Stimulated activated CD4-positive, alpha-beta T cell treated with anti-CD3 and anti-CD28 coated beads, Interleukin-4, amount 100 ng/mL, for 24 hours (primary cell): ENCODE data around the gene TEAD4.

Source experiments
- DNase-seq: peaks from one replicate; pipeline ENCODE4 v3.0.0-alpha.2; 2020

The TEAD4 gene

DNA sequence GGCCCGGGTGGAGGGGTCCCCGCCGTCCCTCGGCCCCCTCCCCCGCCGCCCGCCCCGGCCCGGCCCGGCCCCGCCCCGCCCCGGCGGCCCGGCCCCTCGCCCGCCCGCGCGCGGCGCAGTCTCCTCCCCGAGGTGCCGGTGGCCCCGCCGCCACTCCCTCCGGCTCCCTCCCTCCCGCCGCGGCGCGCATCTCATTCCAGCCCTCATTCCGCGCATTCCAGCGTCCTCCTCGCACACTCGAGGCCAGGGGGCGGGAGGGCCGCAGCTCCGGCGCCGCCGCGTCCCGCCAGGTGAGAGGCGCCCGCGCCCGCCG, at the start of gene TEAD4:
Gene TEAD4, plus strand, starts transcription at position 206 of the 313 bp plus-strand sequence.
- DNase-seq, result no peak

DNA sequence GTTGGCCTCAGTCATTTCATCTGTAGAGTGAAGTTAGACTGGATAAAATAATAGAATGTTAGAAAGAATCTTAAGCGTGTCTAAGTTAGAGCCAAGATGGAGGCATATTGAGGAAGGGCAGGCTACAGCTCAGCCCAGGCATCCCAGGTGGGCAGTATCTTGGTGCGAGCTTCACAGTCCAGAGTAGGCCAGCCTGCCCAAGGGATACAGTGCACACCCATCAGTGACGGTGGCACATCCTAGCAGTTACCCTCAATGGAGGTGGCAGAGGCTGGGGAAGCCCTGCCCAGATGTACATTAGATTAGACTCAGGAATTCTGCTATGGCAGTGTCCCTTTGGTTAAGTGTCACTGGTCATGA, 47.0 kb upstream of the TEAD4 start:
- DNase-seq, result no peak

DNA sequence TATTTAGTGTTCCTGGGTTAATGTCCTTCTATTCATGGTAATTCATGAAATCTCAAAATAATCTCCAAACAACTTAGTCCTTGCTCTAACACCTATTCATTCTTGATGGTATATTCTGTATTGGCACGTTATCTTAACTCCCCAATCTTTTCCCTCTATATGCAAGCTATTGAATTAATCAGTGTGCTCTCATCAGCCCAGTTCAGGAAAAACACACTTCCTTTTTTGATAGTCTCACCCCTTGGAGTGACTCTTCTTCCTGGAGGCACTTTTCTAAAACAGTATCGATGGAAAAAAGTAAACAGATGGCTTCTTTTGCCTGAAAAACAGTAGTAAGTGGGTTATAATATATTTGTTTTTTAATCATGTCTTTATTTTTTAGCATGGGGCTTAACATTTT, 39.9 kb upstream of the TEAD4 start:
- DNase-seq, result no peak

DNA sequence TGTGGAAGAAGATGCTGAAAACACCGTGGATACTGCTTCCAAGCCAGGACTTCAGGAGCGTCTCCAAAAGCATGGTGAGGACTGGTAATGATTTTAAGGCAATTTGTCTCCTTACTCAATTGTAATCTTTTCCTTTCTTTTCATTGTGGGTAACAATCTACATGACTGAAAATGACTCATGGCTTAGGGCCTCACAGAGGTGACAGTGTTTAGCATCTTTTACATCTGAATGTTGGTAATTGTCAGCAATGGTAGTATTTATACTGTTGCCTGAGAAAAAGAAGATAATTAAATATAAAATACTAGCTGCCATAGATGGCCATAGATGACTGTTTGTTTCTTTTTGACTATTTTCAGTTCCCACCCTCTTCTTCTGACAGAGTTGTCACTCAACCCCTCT, 36.9 kb upstream of the TEAD4 start:
- DNase-seq, result no peak

DNA sequence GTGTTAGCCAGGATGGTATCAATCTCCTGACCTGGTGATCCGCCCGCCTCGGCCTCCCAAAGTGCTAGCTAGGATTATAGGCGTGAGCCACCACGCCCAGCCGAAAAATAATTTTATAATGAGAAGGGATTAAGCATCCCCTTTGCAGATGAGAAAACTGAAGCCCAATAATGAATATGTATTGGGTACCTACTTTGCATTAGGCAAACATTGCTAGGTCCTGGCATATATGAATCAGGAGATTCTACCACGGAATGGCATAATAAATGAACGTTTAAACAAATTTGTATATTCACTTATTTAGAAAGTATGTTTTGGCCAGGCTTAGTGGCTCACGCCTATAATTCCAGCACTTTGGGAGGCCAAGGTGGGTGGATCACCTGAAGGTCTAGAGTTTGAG, 36.1 kb upstream of the TEAD4 start:
- DNase-seq, result no peak

DNA sequence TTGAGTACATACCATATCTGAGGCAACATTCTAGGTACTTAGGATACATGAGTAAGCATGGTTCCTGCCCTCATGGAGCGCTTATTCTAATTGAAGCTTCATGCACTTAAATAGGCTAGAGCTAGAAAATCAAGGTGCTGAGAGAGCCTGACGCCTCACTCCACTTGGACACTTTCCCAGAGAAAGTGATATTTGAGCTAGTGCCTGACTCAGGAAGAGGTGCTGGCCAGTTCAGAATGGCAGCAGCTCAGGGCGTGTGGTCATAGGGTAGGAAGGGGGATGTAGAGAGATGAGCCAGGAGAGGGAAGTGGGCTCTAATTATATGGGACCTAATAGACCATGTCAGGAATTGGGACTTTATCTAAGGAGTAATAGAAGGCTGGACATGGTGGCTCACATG, 35.2 kb upstream of the TEAD4 start:
- DNase-seq, result no peak

DNA sequence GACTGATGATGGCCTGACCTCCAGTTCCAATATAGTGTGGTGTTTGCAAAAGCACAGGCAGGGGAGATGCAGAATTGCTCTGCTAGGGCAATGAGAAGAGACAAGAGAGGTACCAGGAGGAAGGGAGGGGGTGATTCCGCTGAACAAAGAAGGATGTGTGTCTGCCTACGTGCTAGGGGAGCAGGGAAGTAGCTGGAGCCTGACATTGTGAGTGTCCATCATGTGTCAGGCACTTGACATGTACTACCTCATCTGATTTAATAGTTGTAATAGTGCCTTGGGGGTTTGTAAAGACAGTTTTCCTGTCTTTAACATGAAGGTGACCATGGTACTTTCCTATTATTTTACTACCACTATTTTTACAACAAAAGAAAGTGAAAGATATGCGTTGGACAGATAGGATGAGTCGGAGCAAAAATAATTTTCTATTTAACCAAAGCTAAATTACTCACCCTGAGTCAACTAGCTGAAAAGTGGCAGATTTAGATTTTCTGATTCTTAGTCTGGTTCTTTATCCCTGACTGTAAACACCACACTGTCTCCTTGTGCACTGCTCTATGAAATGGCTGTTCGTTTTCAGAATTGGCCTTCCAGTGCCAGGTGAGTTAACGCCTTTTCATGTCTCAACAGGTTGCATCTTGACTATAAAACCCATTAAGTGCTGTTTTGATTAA, 33.7 kb upstream of the TEAD4 start:
- DNase-seq, result no peak

DNA sequence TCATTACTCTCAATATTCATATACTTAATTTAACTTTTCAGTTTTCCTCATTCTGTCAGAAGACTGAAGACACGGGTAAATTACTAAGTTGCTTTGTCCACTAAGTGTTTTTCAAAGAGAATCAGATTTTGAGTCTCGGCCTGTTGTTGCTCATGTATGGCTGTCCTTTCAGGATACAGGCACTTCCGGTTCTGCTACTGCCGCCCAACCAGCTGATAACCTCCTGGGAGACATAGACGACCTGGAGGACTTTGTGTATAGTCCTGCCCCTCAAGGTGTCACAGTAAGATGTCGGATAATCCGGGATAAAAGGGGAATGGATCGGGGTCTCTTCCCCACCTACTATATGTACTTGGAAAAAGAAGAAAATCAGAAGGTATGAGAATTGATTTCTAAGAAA, 28.3 kb upstream of the TEAD4 start:
- DNase-seq, result no peak

DNA sequence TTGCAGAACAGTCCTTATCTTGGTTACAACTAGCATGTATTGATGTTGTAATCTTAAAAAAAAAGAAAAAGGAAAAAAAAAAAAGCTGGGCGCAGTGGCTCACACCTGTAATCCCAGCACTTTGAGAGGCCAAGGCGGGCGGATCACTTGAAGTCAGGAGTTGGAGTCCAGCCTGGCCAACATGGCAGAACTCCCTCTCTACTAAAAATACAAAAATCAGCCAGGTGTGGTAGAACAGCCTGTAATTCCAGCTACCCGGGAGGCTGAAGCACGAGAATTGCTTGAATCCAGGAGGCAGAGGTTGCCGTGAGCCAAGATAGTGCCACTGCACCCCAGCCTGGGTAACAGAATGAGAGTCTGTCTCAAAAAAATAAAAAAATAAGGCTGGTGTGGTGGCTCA, 25.6 kb upstream of the TEAD4 start:
- DNase-seq, result no peak

DNA sequence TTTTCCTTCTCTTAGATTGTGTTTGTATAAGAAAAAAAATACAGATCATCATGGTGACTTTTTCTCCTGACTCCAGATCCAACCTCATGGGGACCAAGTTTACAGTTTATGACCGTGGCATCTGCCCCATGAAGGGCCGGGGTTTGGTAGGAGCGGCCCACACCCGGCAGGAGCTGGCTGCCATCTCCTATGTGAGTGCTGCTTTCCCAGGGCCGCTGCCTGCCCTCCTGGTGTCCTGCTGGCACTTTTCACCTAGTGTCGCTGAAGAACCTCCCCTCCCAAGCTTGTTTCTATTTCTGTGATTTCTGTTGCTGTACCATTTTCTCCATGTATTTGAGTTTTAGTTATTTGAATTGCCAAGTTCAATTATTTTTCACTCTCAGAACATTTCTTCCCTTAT, 24.8 kb upstream of the TEAD4 start:
- DNase-seq, result no peak

DNA sequence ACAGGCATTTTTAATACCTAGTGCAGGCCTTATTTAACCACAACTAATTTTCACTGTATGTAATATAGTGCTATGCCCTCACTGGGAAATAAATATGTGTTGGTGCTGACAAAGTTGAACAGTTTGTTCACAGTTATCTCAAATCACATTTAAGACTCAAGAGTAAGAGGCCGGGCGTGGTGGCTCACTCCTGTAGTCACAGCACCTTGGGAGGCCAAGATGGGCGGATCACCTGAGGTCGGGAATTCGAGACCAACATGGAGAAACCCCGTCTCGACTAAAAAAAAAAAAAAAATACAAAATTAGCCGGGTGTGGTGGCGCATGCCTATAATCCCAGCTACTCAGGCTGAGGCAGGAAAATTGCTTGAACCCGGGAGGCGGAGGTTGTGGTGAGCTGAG, 22.9 kb upstream of the TEAD4 start:
- no peak for DNase-seq

DNA sequence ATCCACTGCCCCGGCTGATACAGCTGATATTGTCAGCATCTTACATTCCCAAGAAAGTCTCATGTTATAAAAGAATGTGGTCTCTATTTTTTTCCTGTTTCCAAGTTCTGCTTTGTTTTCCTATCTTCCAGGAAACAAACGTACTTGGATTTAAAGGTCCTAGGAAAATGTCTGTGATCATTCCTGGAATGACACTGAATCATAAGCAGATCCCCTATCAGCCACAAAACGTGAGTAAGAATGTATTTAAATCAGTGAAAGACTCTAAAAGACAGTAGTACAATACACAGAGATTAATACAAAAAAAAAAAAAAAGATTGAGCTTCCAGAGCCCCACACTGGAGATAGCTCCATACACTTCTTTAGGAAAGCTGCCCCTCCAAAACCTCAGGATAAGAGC, 21.7 kb upstream of the TEAD4 start:
- no peak for DNase-seq

DNA sequence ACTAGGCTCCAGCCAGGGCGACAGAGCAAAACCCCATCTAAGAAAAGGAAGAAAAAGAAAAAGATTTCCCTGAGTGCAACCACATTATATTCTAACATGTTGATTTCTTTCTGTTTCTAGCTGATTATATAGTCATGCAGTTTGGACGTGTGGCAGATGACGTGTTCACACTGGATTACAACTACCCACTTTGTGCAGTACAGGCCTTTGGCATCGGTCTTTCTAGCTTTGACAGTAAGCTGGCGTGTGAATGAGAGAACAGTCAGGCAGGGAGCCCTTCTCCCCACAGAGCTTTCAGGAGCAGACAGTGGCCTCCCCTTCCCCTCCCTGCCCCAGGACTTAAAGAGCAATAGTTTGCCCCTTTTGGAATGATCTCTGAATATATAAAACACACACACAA, 20.0 kb upstream of the TEAD4 start:
- DNase-seq, result no peak

DNA sequence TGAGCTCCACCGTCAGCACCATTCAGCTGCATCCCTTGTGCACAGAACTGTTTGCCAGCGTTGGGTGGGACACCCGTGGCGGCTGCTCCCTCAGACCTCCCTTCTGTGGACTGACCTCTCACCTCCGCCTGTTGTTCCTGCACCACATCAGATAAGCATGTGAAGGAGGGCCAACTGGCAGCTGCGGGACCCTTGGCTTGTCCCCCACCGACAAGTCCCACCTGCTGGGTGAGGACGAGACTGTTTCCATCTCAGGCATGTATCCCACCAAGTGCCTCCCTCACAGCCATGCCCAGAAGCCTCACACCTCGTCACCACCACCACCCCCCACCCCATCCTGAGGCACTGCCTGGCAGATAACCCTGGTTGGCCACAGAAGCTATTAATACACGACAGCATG, 18.6 kb upstream of the TEAD4 start:
- DNase-seq, result no peak

DNA sequence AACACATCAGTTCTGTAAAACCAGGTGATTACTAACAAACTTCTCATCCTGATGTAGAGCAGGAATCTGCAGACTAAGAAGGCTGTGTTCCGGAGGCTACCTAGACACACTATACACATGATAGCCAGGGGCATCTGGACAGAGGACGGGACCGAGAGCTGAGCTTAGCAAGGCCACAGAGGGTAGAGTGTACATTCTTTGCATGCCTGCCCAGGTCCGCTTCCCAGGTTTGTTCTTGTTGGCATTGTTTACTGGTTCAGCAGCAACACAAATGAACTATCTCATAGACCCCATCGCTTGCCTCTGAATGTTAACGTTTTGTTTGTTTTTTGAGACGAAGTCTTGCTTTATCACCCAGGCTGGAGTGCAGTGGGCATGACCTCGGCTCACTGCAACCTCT, 17.7 kb upstream of the TEAD4 start:
- no peak for DNase-seq

DNA sequence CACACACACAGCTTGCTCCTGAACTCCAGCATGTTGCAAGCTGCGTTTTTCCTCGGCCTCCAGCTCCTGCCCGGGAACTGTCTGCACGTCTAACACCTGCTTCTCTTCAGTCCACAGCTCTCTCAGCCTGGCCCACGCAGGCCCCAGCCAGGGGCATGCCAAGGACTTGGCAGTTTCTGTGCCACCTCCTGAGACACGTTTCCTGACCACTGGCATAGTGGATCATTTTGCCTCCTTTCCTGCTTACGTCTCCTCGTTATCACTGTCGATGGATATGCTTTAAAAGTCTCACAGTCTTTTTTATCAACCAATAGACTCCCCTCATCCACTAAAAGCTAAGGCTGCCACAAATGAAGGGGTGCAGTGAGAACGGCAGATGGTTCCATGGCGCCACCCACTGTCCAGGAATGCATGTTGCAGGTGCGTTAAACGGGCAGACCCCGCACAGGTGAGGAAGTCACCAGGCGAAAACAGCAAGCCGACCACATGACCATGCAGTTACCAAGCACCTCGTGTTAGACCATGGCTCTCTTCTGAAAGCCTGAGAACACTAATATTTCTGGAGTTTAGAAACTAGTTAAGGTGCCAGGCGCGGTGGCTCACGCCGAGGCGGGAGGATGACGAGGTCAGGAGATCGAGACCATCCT, 14.7 kb upstream of the TEAD4 start:
- peak; percentile 54 for DNase-seq

DNA sequence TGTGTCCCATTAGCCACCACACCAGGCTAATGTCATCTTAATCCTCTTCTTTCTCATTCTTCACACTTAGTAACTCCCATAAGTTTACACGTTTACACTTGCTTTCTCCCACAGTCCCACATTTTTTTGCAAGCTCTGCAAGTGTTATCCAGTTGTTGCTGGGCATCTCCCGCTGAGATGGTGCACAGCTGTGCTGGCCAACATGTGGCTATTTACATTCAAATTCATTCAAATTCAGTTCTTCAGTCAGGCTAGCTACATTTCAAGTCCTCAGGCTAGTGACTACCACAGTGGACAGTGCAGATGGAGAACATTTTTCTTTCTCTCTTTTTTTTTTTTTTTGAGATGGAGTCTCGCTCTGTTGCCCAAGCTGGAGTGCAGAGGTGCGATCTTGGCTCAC, 9.8 kb upstream of the TEAD4 start:
- DNase-seq, result no peak

DNA sequence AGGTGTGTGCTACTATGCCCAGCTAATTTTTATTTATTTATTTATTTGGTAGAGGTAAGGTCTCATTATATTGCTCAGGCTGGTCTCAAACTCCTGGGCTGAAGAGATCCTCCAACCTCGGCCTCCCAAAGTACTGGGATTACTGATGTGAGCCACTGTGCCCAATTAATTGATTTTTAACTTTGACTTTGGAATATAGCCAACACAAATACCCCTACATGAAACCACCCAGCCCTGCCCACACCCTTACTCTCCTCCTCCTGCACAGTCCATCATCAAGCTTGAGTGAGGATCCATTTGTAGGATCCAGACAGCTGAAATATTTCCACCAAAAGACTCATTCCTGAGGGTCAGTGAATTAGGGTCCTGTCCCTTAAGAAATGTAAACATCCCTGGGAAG, 3.3 kb upstream of the TEAD4 start:
- DNase-seq, result no peak

DNA sequence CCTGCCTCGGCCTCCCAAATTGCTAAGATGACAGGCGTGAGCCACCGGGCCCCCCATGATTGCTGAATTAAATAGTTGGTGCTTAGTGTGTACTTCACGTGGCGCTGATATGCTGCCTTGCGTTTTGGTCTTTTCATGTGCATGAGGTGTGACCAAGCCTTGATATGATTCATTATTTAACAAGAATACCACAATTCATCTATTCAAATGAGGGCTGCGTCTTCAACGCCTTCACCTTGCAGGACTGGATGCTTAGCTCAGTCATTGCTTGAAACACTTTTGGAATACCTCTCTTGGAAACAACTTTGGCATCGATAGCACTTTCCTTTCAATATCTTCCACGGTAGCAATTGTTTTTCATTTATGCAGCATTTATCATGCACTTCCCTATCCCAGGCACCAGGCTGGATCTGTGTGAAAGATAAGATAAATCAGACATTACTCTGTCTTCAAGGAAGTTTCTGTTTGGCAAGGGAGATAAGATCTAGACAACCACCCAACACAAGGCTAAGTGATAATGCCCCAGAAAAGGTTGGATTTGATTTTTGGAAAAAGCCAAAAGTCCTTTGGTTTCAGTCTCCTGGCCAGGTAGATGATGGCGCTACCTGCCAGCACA, 1.3 kb upstream of the TEAD4 start:
- no peak for DNase-seq

DNA sequence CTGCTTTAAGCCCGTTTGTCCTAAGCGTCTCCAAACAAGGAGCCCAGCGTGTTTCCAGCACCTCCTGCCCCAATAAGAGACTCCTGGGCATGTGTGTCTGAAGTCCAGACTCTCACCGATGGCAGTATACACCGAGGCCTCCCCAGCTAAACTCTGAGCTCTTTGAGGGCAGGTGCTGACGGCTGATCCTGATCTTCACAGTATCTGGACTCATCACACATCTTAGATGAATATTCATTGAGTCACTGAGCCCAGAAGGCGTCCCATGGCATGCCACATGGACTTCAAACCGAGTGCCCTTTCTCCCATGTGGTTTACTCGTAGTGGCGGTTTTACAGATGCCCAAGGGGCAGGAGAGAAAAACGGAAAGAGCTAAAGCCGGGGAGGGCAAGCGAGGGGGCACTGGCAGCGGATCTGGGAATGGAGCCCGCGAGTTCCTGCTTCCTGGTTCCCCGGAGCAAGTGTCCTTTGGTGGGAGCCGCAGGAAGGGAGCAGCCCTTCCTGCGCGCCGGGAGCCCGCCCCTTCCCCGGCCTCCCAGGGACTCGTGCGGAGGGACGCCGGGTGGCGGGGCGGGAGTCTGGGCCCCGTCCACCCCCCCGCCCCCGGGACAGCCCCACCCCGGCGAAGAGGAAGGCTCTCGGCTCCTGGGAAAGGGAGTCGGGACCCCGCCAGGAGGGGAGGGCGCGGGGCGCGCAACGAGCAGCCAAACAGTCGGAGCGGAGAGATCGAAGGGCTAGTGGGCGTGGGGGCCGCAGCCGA, 585 bp upstream of the TEAD4 start:
- DNase-seq, result no peak

DNA sequence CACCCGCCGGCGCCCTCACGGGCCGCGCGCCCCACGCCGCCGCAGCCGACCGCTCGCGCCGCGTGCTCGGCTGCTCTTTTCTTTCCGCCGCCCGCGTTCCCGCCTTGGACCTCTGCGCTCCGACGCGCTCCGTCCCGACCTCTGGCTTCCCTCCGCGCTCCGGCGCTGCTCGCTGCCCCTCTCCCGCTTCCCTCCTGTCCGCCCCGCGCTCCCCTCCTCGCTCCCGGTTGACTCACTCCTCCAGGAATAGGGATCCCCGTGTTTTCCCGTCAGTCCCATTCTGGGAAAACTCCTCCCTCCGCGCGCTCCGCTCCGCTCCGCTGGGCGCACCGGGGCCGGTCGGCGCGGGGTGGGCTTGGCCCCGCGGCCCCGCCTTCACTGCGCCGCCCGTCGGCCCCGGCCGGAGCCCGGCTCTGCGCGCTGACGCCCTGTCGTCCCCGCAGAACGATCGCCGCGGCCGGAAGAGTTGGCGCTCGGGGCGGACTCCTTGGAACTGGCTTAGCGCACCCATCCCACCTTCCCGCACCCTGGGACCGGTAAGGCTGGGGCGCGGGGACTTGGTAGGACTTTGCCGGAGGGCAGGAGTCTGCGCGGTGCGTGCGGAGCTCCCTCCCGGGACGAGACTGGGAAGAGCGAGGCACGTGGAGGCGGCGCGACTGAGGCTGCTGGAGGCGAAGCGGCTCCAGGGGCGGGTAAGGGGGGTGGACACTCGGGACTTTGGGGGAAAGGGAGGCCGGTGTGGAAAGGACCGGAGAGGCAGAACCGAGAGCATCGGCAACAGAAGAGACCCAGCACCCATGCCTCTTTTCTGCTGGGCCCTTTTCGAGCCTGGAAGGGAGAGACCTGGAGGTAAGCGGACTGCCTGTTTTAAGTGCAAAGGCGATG, 550 bp downstream of the TEAD4 start:
- no peak for DNase-seq

DNA sequence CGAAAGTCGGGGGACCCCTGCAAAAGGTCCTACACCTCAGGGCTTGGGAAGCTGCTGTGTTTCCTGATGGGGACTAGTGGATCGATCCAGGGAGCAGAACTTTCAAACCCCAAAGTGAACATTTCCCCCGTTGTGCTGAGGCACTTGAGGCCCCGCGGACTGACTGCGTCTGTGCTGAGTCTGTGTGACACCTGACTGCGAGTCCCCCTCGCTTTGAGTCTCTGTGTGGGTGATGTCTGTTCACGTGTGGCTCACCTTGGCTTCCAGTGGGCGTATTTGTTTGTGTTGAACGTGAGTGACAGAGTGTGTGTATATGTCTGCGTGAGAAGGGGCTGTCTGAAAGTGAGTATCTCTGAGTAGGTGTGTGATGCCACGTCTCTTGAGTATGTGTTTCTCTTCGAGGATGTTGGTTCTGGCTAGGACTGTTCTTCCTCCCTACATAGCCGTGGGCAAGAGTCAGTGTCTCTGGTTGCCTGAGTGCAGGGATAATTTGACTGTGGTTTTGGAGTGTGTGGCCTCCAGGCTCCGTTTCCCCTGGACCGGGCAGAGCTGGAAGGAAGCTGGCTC, 1.3 kb downstream of the TEAD4 start:
- DNase-seq, result peak; percentile 19
